NB4 (cell line): ENCODE data around the gene CD93.

Experiments used
- CTCF ChIP-seq: IDR thresholded peaks from one replicate; pipeline ENCODE4 v1.5.1; 2012; ENCODE audit warnings: low read depth, low read length
- MYC ChIP-seq: IDR thresholded peaks from 2 replicates; pipeline ENCODE4 v1.6.1; 2011; ENCODE audit warnings: low read depth, low read length
- POLR2A ChIP-seq: IDR thresholded peaks from 2 replicates; pipeline ENCODE4 v1.6.1; 2011; ENCODE audit warnings: mild to moderate bottlenecking; ENCODE audit not compliant: insufficient read length; ENCODE audit errors: extremely low read depth

GRCh38 chr20:23121751-23122320 lies 35.7 kb upstream of the CD93 start:
- TF ChIP-seq CTCF (no peak), POLR2A (no peak), MYC (no peak)
